ENCODE measurements around the gene TBX1. TPM values are rescaled to one million over a fixed set of nuclear protein-coding genes. Genes with fewer than 3 reads are reported as not detected.

Gene TBX1
- total RNA-seq, 4 donors from 2014 or later = 1.0 to 23.2 (median 5.8) TPM

- no peak for DNase-seq
- TF ChIP-seq CTCF (IDR thresholded peaks at IDR 0.05) = no peak
- no peak for TF ChIP-seq POLR2A (IDR thresholded peaks at IDR 0.05)
- Histone ChIP-seq H3K36me3 (no peaks in the 10 kb centered on the region), H3K4me3 (no peak overlapping the region), H3K27me3 (no peaks in the 10 kb centered on the region), H3K4me1 (peaks cover 0 to 5% of the 10 kb centered on the region in 2 donors), H3K9me3 (no peaks in the 10 kb centered on the region), H3K27ac (peak overlapping the region; percentile 62 to 81)
- intact Hi-C loops (cut with DNase I; ENCODE audit: low total_unique reads) = no loop called here
These were observed 39.7 kb downstream of the TBX1 start for GRCh38 chr22:19800306-19800705.

GRCh38 chr22:19800761-19801244, 40.2 kb downstream of the TBX1 start:
- intact Hi-C loops (cut with DNase I; ENCODE audit: low total_unique reads) = no loop called here
- H3K9me3 ChIP-seq = no peaks in the 10 kb centered on the region

GRCh38 chr22:19801340-19802000, 40.9 kb downstream of the TBX1 start:
- Histone ChIP-seq H3K4me1 (peaks cover 0 to 5% of the 10 kb centered on the region in 2 donors), H3K4me3 (no peak overlapping the region), H3K27me3 (no peaks in the 10 kb centered on the region), H3K36me3 (no peaks in the 10 kb centered on the region), H3K9me3 (no peaks in the 10 kb centered on the region), H3K27ac (peak overlapping the region in 1 of 2 donors; percentile 81)
- no peak for TF ChIP-seq POLR2A (IDR thresholded peaks at IDR 0.05)
- no peak for TF ChIP-seq CTCF (IDR thresholded peaks at IDR 0.05)
- intact Hi-C loops (cut with DNase I; ENCODE audit: low total_unique reads) = no loop called here
- peak in 1 of 2 donors; percentile 58 for DNase-seq

More at GRCh38 chr22:19800761-19801244, 40.2 kb downstream of the TBX1 start:
- Histone ChIP-seq H3K27me3 (no peaks in the 10 kb centered on the region), H3K27ac (peak overlapping the region in 1 of 2 donors; percentile 81), H3K4me1 (peaks cover 0 to 5% of the 10 kb centered on the region in 2 donors), H3K4me3 (no peak overlapping the region), H3K36me3 (no peaks in the 10 kb centered on the region)
- no peak for DNase-seq
- TF ChIP-seq CTCF (IDR thresholded peaks at IDR 0.05) (peak in 1 of 4 experiments; percentile 8), POLR2A (IDR thresholded peaks at IDR 0.05) (no peak)

- Histone ChIP-seq H3K27ac (peak overlapping the region in 1 of 2 donors; percentile 81), H3K27me3 (no peaks in the 10 kb centered on the region), H3K36me3 (no peaks in the 10 kb centered on the region), H3K4me3 (no peak overlapping the region), H3K9me3 (no peaks in the 10 kb centered on the region), H3K4me1 (peaks cover 0 to 5% of the 10 kb centered on the region in 2 donors)
- intact Hi-C loops (cut with DNase I; ENCODE audit: low total_unique reads) = no loop called here
- TF ChIP-seq POLR2A (IDR thresholded peaks at IDR 0.05) = no peak
- no peak for TF ChIP-seq CTCF (IDR thresholded peaks at IDR 0.05)
- no peak for DNase-seq
These were observed 41.7 kb downstream of the TBX1 start for GRCh38 chr22:19802001-19802893.

Data from uterus (tissue), 4 donors.